NCI-H510A (cell line): ENCODE results near the gene CLPSL1.
"Not testable (repeated sequence)": the region's sequence is repeated elsewhere in the genome, so short reads cannot be mapped to it uniquely, and the experiment has no call there.

Experiments
- DNase-seq: peaks from one replicate; lab custom pipeline; 2025; lab: John Stamatoyannopoulos, UW

Gene CLPSL1

GRCh38 chr6:35780719-35781118 is at the start of gene CLPSL1:
TSS of gene CLPSL1 (plus strand) at chr6:35781019. CDS start at chr6:35781111, 92 bp downstream.
- DNase-seq = no peak

DNA sequence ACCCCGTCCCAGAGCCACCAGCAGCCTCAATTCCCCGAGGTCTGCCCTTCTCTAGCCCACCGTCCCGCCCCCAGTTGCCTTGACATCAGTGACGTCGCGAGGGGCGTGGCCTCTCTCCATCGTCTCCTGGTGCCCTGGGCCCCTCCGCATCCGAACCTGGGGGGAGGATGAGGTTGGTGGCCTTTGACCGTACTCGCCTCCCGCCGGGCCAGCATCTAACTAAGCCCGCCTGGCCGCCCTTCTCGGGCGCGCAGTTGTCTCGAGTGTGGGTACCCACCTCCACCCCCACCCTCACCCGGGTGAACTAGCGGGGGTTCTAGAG is 49.4 kb upstream of the CLPSL1 start:
- DNase-seq = peak; percentile 92

DNA sequence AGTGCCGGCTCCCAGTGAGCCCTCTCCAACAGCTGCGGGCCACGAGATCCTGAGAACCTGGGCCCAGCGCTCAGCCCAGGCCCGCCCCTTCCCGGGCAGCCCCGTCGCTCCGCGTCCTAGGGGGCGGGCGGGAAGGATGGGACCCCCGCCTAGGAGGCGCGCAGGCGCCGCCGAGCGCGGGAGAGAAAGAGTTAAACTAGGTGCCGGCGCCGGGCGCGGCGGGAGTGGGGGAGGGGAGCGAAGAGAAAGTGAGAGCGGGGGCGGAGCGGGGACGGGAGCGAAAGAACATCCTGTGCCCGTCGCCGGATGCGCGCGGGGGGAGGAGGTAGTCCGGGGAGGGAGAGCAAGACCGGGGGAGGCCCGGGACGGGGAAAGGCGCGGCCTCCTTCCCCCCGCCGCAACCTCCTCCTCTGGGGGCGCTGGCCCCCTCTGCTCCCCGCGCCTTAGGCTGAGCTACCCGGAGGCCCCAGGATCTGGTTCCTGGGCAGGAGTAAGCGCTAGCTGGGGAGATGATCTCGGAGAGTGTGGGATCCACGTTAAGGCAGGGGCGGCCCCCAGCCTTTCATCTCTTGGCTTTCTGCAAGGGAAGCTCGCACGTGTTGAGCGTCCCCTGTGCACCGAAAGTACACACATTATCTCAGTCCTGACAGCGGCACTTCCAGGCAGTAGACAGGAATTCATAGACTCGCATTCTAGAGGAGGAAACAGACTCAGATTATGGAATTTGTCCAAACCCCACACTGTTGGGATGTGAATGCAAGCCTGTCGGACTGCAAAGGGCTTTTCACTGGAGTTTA is 48.9 kb upstream of the CLPSL1 start:
- DNase-seq = peak; percentile 96

GRCh38 chr6:35733633-35734032 is 47.2 kb upstream of the CLPSL1 start:
- DNase-seq = no peak

GRCh38 chr6:35734319-35734718 is 46.5 kb upstream of the CLPSL1 start:
- DNase-seq = not testable (repeated sequence)

GRCh38 chr6:35735452-35735851 is 45.4 kb upstream of the CLPSL1 start:
- DNase-seq = no peak

- DNase-seq = no peak
Observed at GRCh38 chr6:35736253-35736894, 44.4 kb upstream of the CLPSL1 start.

DNA sequence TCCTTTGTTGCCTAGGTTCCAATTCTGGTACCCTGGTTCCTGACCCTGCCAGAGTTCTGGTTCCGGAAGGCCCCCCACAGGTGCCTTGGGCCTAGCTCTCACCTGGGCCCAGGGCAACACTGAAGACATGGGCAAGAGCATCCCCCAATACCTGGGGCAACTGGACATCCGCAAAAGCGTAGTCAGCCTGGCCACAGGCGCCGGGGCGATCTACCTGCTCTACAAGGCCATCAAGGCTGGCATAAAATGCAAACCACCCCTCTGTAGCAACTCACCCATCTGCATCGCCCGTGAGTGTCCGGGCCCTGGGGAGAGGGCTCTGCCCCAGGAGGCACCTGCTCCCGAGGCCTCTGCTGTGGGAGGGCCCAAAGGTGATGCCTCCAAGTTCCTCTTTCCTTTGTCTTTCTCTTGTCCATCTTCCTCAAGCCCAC is 43.8 kb upstream of the CLPSL1 start, which contains the start of gene ARMC12:
Gene ARMC12, plus strand, starts transcription at position 51 of the 431 bp plus-strand sequence. Its CDS starts 77 bp downstream, at position 128.
- no peak for DNase-seq

GRCh38 chr6:35737413-35738211 is 43.2 kb upstream of the CLPSL1 start:
- DNase-seq = peak; percentile 58

GRCh38 chr6:35739645-35740524 is 40.9 kb upstream of the CLPSL1 start:
- no peak for DNase-seq

DNA sequence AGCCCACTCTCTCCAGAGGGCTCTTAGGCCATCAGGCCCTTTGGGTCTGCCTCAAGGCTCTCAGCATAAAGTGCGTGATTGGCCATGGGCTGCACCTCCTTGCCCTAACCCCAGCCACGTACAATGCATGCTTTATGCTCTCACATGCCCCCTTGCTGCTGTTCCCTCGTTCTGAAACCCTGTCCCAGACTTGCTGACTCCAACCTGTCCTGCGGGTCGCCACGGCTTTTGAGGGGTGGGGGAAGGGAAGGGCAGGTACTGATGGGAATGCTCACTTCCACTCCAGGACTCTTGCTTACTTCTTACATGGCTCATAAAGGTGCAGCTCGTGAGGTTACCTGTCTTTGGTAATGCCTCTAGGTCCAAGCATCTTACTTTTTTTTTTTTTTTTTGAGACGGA is 38.0 kb upstream of the CLPSL1 start:
- DNase-seq = no peak

DNA sequence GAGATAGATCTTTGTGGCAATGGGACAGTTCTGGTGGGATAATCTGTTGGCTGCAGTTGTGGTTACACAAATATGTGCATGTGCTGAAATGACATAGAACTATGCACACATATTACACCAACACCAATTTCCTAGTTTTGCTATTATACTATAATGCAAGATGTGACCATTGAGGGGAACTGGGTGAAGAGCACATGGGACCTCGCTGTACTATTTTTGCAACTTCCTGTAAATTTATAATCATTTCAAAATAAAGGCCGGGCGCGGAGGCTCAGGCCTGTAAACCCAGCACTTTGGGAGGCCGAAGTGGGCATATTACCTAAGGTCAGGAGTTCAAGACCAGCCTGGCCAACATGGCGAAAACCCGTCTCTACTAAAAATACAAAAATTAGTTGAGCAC is 35.3 kb upstream of the CLPSL1 start:
- DNase-seq = no peak

DNA sequence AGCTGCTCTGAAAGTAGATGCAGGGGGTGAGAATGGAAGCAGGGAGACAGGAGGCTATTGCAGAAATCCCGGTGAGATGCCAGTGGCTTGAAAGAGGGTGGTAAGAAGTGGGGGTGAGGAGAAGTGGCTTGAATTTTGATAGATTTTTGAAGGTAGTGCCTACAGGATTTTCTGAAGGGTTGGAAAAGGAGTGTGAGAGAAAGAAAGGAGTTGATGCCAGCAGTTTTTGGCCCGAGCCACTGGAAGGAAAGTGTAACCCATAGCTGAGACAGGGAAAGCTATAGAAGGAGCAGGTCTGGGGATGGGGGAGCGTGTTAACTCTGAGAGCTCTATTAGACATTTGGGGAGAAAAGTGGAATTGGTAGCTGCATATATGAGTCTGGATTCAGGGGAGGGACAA is 34.3 kb upstream of the CLPSL1 start:
- DNase-seq = no peak

DNA sequence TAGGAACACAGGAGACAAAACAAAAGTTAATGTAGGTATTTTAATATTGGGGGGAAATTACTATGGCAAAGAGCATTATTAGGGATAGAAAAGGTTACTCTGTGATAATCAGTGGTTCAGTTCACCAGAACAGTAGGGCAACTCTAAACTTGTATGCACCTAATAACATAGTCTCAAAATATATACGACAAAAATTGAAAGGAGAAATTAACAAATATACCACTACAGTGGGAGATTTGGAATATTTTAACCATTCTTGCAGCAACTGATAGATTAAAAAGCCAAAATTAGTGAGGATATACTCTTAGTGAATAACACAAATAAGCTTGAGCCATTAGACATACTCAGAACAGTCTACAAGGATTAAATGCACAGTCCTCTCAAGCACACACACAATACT is 32.9 kb upstream of the CLPSL1 start:
- no peak for DNase-seq

DNA sequence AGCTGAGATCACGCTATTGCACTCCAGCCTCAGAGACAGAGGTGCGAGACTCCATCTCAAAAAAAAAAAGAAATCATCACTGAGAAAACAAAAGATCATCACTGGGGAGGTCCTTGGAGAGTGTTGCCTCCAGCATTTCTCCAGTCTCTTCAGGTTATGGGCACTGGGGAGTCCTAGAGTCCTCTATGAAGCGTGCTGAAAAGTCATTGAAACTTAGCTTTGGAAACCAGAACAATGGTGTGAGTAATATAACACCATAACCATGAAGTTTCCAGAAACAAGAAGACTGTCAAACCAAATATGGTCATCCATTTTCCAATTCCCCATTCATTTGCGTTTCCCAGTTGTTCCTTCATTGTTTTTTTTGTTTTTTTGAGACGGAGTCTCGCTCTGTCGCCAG is 30.3 kb upstream of the CLPSL1 start:
- no peak for DNase-seq

DNA sequence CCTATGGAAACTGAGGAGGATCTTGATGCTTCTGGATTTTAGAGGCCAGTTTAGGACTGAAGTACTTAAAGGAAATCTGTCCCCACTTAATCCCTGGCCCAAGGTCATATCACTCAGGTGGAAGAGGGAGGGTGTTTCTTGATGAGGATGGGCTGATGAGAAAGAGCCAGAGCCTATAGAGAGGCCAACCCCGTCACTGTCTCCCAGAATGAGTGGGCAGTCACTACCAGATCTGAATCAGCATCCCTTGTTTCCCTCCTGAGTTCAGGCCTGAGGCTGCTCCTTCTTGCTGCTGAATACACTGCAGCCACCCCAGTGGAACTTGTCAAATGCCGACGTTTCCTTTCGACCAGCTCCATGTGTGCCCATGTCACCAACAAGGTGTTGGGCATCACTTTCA is 29.2 kb upstream of the CLPSL1 start:
- no peak for DNase-seq

DNA sequence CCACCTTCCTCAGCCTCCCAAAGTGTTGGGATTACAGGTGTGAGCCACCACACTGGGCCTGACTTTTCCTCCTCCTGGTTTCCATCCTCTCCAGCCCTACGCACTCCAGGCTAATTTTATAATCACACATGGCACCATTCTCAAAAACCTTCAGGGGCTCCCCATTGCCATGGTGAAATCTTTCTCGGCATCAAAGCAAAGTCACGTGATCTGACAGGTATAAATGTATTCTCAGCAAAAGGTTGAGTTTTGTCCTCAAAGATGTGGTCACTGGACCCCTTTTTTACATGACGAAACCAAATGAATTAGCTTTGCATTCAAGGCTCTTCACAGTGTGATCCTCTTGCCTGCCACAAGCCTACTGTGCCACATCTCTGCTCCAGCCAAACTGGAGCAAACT is 28.5 kb upstream of the CLPSL1 start:
- DNase-seq = no peak

- no peak for DNase-seq
Observed at GRCh38 chr6:35754452-35755277, 26.2 kb upstream of the CLPSL1 start.

DNA sequence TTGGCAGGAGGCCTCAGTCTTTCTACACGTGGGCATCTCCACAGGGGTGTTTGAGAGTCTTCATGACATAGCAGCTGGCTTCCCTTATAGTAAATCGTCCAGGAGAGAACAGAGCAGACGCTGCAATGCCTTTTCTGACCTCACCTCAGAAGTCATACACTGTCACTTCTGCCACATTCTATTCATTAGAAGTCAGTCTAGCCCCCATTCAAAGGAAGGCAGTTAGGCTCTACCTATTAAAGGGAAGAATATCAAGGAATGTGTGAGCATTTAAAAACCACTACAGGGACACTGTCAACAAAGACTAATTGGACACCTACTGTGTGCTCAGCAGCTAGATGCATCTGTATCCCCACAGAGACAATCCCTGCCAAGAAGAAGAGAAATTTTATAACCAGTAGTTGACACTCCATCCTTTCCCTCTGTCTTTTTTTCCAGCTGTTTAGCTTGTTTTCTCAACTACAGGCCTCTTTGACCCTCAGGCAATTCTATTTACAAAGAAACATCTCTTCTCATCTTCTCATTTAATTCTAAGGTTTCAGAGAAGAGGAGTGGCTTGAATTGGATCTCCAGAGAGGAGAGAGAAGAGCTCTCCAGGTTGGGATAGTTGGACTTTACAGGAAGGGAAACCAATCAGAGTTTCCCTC is 25.4 kb upstream of the CLPSL1 start:
- no peak for DNase-seq

GRCh38 chr6:35757456-35758123 is 23.2 kb upstream of the CLPSL1 start:
- peak; percentile 23 for DNase-seq
